Common myeloid progenitor, CD34-positive (primary cell): ENCODE results near the gene IL1R2.

Source experiments
- CTCF ChIA-PET: fragments of 350-600 bp; sonication (Branson Sonifier 250); formaldehyde crosslinking; loops from one replicate; lab custom pipeline; 2021; ENCODE audit warnings: antibody characterized with exemption; lab: Charles Lee
- POLR2A ChIA-PET: fragments of 350-600 bp; sonication (Branson Sonifier 250); formaldehyde crosslinking; loops from one replicate; lab custom pipeline; 2021; ENCODE audit warnings: antibody characterized with exemption; lab: Charles Lee
- DNase-seq, 3 donors: peaks; one replicate each; pipeline versions ENCODE4 v3.0.0 to v3.0.0-alpha.2; 2013
- H3K27ac ChIP-seq, 2 experiments: 1 replicate in 1 of 2; 2 replicates in 1 of 2; pipeline ENCODE4 v1.7.0; 2013; ENCODE audit warnings: inconsistent platforms in 2 of 2, low read length in 2 of 2, mild to moderate bottlenecking in 2 of 2, low read depth in 1 of 2, moderate library complexity in 1 of 2; ENCODE audit not compliant: severe bottlenecking in 2 of 2, insufficient read depth in 1 of 2, poor library complexity in 1 of 2
- H3K27me3 ChIP-seq, 5 experiments: replicated peaks in 2 of 5; 1 replicate in 3 of 5; 2 replicates in 2 of 5; pipeline versions ENCODE4 v1.6.1 to v1.7.0; 2013; ENCODE audit warnings: low read length in 4 of 5, mild to moderate bottlenecking in 2 of 5, moderate library complexity in 2 of 5, inconsistent platforms in 1 of 5; ENCODE audit not compliant: insufficient read depth in 5 of 5, control insufficient read depth in 4 of 5
- H3K36me3 ChIP-seq, 4 experiments: 1 replicate in 2 of 4; 2 replicates in 2 of 4; pipeline versions ENCODE4 v1.6.1 to v1.7.0; 2013; ENCODE audit warnings: low read length in 3 of 4, control low read depth in 1 of 4, mild to moderate bottlenecking in 1 of 4; ENCODE audit not compliant: control insufficient read depth in 4 of 4, insufficient read depth in 4 of 4
- H3K4me1 ChIP-seq, 4 experiments: 1 replicate in 3 of 4; 2 replicates in 1 of 4; pipeline versions ENCODE4 v1.6.1 to v1.7.1; 2013; ENCODE audit warnings: low read length in 3 of 4, mild to moderate bottlenecking in 3 of 4, control low read depth in 1 of 4, inconsistent platforms in 1 of 4, moderate library complexity in 1 of 4; ENCODE audit not compliant: control insufficient read depth in 4 of 4, insufficient read depth in 4 of 4; ENCODE audit errors: control extremely low read depth in 1 of 4
- H3K4me3 ChIP-seq, 7 experiments: 1 replicate in 4 of 7; 2 replicates in 3 of 7; pipeline versions ENCODE4 v1.5.1 to v1.7.0; 2013; ENCODE audit warnings: mild to moderate bottlenecking in 7 of 7, low read length in 6 of 7, moderate library complexity in 6 of 7, inconsistent platforms in 2 of 7, low read depth in 2 of 7, control low read depth in 1 of 7; ENCODE audit not compliant: insufficient read depth in 4 of 7, control insufficient read depth in 1 of 7; ENCODE audit errors: extremely low read depth in 1 of 7
- H3K9me3 ChIP-seq, 5 experiments: 1 replicate in 4 of 5; 2 replicates in 1 of 5; pipeline versions ENCODE4 v1.6.1 to v1.7.1; 2013; ENCODE audit warnings: low read length in 4 of 5, mild to moderate bottlenecking in 2 of 5, inconsistent platforms in 1 of 5, low read depth in 1 of 5, moderate library complexity in 1 of 5; ENCODE audit not compliant: control insufficient read depth in 4 of 5, insufficient read depth in 2 of 5; ENCODE audit errors: control extremely low read depth in 1 of 5
- WGBS: methylation state at CpG from one replicate; pipeline ENCODE4 v1.1.5; 2013; ENCODE audit not compliant: insufficient coverage; 5-methylcytosine and 5-hydroxymethylcytosine counted together

Gene IL1R2

DNA sequence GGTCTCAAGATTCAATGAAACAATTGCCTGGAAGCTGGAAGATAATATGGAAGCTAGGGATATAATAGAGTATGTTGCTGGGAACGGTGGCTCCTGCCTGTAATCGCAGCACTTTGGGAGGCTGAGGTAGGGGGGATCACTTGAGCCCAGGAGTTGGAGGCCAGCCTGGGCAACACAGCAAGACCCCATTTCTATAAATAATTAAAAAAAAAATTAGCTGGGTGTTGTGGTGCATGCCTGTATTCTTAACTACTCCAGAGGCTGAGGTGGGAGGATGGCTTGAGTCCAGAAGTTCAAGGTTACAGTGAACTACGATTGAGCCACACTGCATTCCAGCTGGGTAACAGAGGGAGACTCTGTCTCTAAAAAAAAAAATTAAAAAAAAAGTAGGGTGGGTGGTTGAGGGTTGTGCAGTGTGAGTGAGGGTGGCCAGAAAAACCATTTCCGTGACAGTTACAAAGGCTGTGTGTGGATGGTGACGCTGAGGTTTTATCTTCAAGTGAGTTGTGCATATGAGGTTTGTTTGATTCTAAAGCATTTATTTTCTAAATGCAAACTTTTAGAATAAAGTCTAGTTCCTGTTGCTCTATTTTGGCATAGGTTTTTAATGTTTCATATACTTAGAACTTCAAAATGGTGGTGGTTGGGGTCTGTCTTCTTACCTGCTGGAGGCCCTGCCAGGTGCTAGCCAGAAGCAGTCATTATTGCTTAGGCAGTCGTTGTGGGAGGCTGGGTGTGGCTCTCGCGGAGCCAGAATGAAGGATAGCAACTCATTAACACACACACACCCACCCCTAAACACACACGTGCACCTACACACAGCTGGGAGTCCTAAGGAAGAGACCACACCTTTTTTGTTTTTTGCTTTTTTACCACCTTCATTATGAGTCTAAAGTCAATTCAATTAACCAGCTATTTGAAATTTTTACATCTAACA lies 4.7 kb upstream of the IL1R2 start:
- H3K27me3 ChIP-seq = peaks cover 0 to 9% (median under 1%) of the 10 kb centered on the region in 5 experiments
- no peak overlapping the region for H3K4me3 ChIP-seq
- WGBS = 100% methylated on average over 4 of the region's 9 CpGs
- H3K4me1 ChIP-seq = peaks cover 0 to 5% (median 2%) of the 10 kb centered on the region in 4 experiments
- no peaks in the 10 kb centered on the region for H3K36me3 ChIP-seq
- no peak for DNase-seq
- no peaks in the 10 kb centered on the region for H3K9me3 ChIP-seq
- ChIA-PET CTCF (no interaction called here), POLR2A (no interaction called here)
- no peak overlapping the region for H3K27ac ChIP-seq

DNA sequence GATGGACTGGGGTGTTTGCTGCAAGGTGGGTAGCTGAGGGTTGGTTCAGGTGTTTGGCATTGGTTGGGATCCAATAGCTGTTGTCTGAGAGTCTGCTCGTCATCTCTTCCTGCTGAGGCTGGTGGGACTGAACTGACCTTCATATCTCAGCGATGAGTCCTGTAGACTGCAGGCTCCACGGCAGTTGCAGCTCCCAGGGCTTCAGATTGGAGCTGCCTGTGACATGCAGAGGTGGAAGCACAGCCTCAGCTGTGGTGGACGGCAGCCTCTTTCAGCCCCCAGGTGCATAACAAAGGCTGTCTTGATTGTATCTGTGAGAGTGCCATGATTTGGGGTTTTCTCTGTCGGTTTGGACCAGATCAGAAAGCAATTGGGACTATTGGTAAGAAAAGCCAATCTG lies 3.9 kb upstream of the IL1R2 start:
- POLR2A ChIA-PET = no interaction called here

DNA sequence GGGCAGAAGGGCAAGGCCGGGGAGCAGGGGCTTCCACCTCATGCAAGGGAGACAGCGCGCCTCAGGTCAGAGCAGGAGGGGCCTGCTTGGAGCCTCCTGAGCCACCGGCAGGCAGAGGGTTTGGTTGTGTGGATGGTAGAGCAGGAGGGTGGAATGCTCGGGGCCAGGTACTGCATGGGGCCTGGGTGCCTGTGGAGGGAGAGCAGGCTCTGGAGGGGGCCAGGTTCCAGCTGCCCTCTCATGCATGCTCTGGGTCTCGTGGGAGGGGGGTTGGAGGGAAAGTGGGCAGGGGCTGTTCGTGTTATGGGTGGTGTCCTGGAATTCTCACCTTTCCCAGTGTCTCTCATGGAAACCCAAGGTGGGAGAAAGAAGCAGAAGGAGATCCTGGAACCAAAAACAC lies 3.2 kb upstream of the IL1R2 start:
- WGBS = 100% methylated on average over 4 of the region's 7 CpGs
- Histone ChIP-seq H3K27ac (no peak overlapping the region), H3K9me3 (no peaks in the 10 kb centered on the region), H3K36me3 (no peaks in the 10 kb centered on the region), H3K4me1 (peaks cover 0 to 5% (median 2%) of the 10 kb centered on the region in 4 experiments), H3K4me3 (no peak overlapping the region), H3K27me3 (peaks cover 0 to 11% (median 6%) of the 10 kb centered on the region in 5 experiments)
- ChIA-PET POLR2A (no interaction called here), CTCF (no interaction called here)
- DNase-seq = no peak

More for the DNA sequence above, 3.9 kb upstream of the IL1R2 start:
- Histone ChIP-seq H3K9me3 (no peaks in the 10 kb centered on the region), H3K4me3 (no peak overlapping the region), H3K27ac (no peak overlapping the region), H3K27me3 (peaks cover 0 to 11% (median 6%) of the 10 kb centered on the region in 5 experiments), H3K4me1 (peaks cover 0 to 5% (median 2%) of the 10 kb centered on the region in 4 experiments), H3K36me3 (no peaks in the 10 kb centered on the region)
- 96% methylated on average over 3 of the region's 5 CpGs for whole genome bisulfite sequencing
- DNase-seq = no peak
- CTCF ChIA-PET = no interaction called here

DNA sequence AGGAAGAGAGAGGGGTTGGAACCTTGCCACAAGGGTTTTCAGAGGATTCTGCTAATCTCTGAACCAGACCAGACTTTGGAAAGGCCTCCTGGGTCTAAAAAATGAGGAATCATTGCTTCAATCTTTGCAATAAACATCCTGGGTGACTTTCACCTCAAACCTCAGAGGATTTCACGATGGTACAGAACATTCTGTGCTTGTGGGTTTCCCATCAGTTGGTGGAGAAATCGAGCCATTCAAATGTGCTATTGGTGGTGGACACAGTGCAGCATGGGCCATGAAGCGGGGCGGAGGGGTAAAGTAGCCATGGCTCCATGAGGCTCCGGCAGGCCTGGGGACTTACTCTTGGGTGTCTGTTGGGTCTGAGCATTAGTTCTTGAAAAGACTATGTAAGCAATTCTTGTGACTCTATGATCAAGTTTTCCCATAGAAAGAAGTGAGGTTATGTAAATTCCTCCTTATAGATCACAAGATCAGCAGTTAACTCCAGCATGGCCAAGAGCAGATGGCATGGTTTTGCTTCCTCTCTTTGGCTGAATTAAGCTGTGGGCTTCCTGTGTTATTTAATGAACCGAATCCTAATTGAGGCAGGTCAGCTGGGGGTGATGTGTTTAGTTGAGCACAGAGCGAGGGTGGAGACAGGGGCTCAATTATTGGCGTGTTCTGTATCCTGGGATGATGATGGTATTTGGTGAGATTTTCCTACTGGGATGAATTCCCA lies 1.9 kb upstream of the IL1R2 start:
- H3K27me3 ChIP-seq = peaks cover 0 to 11% (median 6%) of the 10 kb centered on the region in 5 experiments
- POLR2A ChIA-PET = no interaction called here
- no peaks in the 10 kb centered on the region for H3K36me3 ChIP-seq
- CTCF ChIA-PET = no interaction called here
- no peak for DNase-seq
- WGBS = 84% methylated on average over 5 of the region's 8 CpGs
- no peak overlapping the region for H3K4me3 ChIP-seq
- no peaks in the 10 kb centered on the region for H3K9me3 ChIP-seq
- peaks cover 0 to 5% (median 2%) of the 10 kb centered on the region in 4 experiments for H3K4me1 ChIP-seq
- no peak overlapping the region for H3K27ac ChIP-seq

DNA sequence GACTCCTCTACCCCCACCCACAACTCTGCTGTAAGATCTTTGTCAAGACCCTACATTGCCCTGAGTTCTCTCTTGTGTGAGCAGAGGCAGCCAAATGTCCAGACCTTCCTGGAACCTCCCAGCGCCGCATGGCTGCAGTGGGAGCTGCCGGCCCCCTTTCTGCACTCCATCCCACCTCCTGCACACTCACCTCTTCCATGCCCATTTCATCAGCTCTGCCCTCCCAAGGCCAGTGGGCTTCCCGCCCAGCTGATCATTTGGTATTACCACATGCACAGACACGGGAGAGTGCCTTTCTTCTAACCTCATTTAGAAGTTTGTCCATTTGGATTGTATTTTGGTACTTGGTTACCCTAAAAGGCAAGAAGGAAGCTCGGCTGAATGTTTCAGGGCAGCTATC lies 2.0 kb downstream of the IL1R2 start:
- CTCF ChIA-PET = interaction anchor here (1.5 kb wide), 1 partner anchor 11 kb away, joined by 4 read pairs; no protein-coding TSS in a partner anchor

DNA sequence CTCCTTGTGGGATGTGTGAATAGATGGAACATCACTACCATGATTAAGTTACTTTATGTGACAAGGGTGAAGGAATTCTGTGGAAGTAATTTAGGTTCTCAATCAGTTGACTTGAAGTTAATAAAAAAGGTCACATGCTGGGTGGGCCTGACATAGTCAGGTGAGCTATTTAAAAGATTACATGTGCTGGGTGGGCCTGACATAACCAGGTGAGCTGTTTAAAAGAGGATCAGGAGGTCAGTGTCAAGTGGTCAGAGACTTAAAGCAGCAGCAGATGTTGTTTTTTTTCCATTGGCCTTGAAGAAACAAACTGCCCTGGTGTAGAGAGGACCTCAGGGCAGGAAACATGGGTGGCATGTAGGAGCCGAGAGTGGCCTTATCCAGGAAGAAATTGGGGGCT lies 3.3 kb downstream of the IL1R2 start:
- POLR2A ChIA-PET = no interaction called here
- Histone ChIP-seq H3K27me3 (peaks cover 0 to 11% (median 2%) of the 10 kb centered on the region in 5 experiments), H3K36me3 (no peaks in the 10 kb centered on the region), H3K27ac (no peak overlapping the region), H3K4me3 (no peak overlapping the region), H3K9me3 (no peaks in the 10 kb centered on the region), H3K4me1 (peaks cover 0 to 5% (median under 1%) of the 10 kb centered on the region in 4 experiments)
- 89% methylated on average over 1 of the region's 1 CpG for WGBS
- CTCF ChIA-PET = no interaction called here
- no peak for DNase-seq

More for the DNA sequence above, 2.0 kb downstream of the IL1R2 start:
- Histone ChIP-seq H3K27ac (no peak overlapping the region), H3K4me1 (peaks cover 0 to 5% (median 2%) of the 10 kb centered on the region in 4 experiments), H3K4me3 (no peak overlapping the region), H3K27me3 (peaks cover 0 to 11% (median 6%) of the 10 kb centered on the region in 5 experiments), H3K9me3 (no peaks in the 10 kb centered on the region), H3K36me3 (no peaks in the 10 kb centered on the region)
- 90% methylated on average over 5 of the region's 6 CpGs for WGBS
- DNase-seq = no peak
- POLR2A ChIA-PET = no interaction called here
